Naive B cell (primary cell): ENCODE measurements around the gene PTPA. TPM values are rescaled to one million over a fixed set of nuclear protein-coding genes. Genes with fewer than 3 reads are reported as not detected.
"Not testable (repeated sequence)": the region's sequence is repeated elsewhere in the genome, so short reads cannot be mapped to it uniquely, and the experiment has no call there.

ENCODE experiments used
- ATAC-seq, 2 donors: fragments of 150-1000 bp; cut with Tn5 transposase; 2 replicates each; pipeline ENCODE4 v1.10.0; 2021; ENCODE audit warnings: low read depth in 2 of 2, mild to moderate bottlenecking in 2 of 2, moderate library complexity in 2 of 2
- DNase-seq: peaks from one replicate; pipeline ENCODE4 v3.0.0; 2022
- H3K27ac Mint-ChIP-seq, 6 donors: one replicate each; pipeline ENCODE4 v1.8.0; 2020 to 2022; ENCODE audit warnings: mild to moderate bottlenecking in 6 of 6, mixed read lengths in 6 of 6, moderate library complexity in 5 of 6, inconsistent platforms in 2 of 6
- H3K27me3 Mint-ChIP-seq, 3 donors: one replicate each; pipeline ENCODE4 v1.8.0; 2021 to 2022; ENCODE audit warnings: mixed read lengths in 3 of 3, mild to moderate bottlenecking in 1 of 3
- H3K36me3 Mint-ChIP-seq, 2 donors: one replicate each; pipeline ENCODE4 v1.8.0; 2020 to 2022; ENCODE audit warnings: mixed read lengths in 2 of 2, inconsistent platforms in 1 of 2, mild to moderate bottlenecking in 1 of 2
- H3K4me1 Mint-ChIP-seq, 3 donors: one replicate each; pipeline ENCODE4 v1.8.0; 2020 to 2022; ENCODE audit warnings: mixed read lengths in 3 of 3, inconsistent platforms in 1 of 3, mild to moderate bottlenecking in 1 of 3, moderate library complexity in 1 of 3
- H3K4me3 Mint-ChIP-seq, 8 donors: one replicate each; pipeline ENCODE4 v1.8.0; 2020 to 2022; ENCODE audit warnings: mild to moderate bottlenecking in 8 of 8, mixed read lengths in 8 of 8, moderate library complexity in 8 of 8, inconsistent platforms in 2 of 8
- H3K9me3 Mint-ChIP-seq, 7 donors: one replicate each; pipeline ENCODE4 v1.8.0; 2020 to 2022; ENCODE audit warnings: mixed read lengths in 7 of 7, mild to moderate bottlenecking in 5 of 7, inconsistent platforms in 2 of 7, moderate library complexity in 1 of 7
- polyA plus RNA-seq, 6 donors: library from polyadenylated mRNA; unstranded; fragments of 300-500 nt; fragmentation: Illumina TruSeq; gene quantifications; one replicate each; pipeline ENCODE4 v1.2.3, GENCODE V29; 2021; ENCODE audit warnings: low read depth in 6 of 6

PTPA gene
- polyA plus RNA-seq, 6 donors from 2014 or later = 8.1 to 18.0 (median 13.5) TPM

DNA sequence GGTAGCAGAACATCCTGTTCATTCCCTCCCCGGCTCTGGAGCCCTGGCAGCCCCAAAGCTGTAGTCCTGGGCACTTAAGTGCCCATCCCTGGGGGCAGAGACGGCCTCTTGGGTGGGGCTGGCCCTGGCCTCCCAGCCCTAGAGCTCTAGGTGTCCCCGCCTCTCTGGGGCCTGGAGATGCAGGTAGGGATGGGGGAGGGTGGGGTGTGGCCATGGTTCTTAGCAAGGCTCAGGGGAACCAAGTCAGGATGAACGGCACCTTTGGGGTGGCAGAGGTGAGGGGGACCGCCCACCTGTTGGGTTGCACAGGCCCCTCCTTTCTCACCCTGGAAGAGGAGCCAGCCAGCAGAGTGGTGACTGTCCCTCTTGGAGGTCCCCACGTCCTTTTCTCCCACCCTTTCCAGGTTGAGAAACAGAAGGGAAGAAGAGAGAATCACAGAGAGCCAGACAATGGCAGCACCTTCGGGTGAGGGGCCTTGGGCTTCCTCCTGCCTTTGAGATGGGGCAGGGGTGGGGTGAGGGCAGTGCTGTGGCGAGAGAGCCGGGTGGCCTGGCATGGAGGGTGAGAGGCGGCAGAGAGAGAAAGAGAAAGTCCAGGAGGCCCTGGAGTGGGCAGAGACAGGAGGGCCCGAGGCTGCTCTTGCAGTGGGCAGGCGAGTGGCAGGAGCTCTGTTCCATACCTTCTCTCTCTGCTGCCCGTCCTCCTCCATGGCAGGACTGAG lies 3.0 kb upstream of the PTPA start:
- Mint-ChIP-seq H3K9me3 (peaks cover 0 to 2% (median 0%) of the 10 kb centered on the region in 7 donors), H3K4me1 (peaks cover 11 to 24% (median 16%) of the 10 kb centered on the region in 3 donors), H3K4me3 (peak overlapping the region in 3 of 8 donors; percentile 79 to 97 (median 87)), H3K27me3 (no peaks in the 10 kb centered on the region), H3K27ac (no peak overlapping the region), H3K36me3 (no peaks in the 10 kb centered on the region)
- DNase-seq (no peak), ATAC-seq (no peak)

DNA sequence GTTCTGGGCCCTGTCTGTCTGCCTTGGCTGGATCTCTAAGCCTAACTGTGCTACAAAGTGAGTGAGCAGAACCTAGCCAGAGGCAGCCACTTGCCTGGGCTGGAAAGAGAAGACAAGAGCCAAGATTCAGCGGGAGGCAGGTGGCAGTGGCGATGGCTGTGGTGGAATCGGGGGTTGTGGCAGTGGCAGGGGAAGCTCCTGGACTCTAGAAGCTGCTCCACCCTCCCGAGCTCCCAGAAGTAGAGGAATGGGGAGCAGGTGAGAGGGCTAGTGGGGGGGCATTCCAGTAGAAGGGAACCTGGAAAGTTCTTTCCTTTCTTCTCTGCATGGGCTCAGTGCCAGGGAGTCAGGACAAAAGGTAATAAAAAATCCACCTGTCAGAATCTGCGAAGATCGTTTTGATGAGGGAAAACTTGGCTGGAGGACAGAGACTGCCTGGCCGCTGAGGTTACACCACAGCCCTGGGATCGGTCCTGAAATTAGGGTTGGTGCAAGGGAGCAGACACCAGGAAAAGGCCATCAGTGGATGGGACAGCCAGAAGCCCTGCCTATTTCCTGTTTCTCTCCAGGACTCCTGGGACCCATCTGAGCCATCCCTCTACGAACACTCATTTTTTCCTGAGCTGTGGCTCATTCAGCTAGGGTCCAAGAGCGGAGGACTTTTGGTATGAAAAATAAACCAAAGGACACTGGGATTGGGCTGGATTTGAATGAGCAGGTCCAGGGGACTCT lies 2.2 kb upstream of the PTPA start:
- Mint-ChIP-seq H3K27me3 (no peaks in the 10 kb centered on the region), H3K36me3 (no peaks in the 10 kb centered on the region), H3K4me3 (peak overlapping the region; percentile 51 to 97 (median 87)), H3K27ac (peak overlapping the region in 1 of 6 donors; percentile 86), H3K9me3 (no peaks in the 10 kb centered on the region), H3K4me1 (peaks cover 11 to 27% (median 23%) of the 10 kb centered on the region in 3 donors)
- no peak for ATAC-seq
- no peak for DNase-seq

- peak overlapping the region in 1 of 6 donors; percentile 44 for H3K27ac Mint-ChIP-seq
- H3K9me3 Mint-ChIP-seq = no peaks in the 10 kb centered on the region
- no peaks in the 10 kb centered on the region for H3K27me3 Mint-ChIP-seq
- ATAC-seq (no peak), DNase-seq (peak; percentile 11)
- no peaks in the 10 kb centered on the region for H3K36me3 Mint-ChIP-seq
- peaks cover 11 to 30% (median 26%) of the 10 kb centered on the region in 3 donors for H3K4me1 Mint-ChIP-seq
- H3K4me3 Mint-ChIP-seq = peak overlapping the region; percentile 72 to 97 (median 87)
Observed at GRCh38 chr9:129109537-129109903, 1.7 kb upstream of the PTPA start.

- peak overlapping the region in 3 of 6 donors; percentile 44 to 88 (median 44) for H3K27ac Mint-ChIP-seq
- H3K27me3 Mint-ChIP-seq = no peaks in the 10 kb centered on the region
- peak overlapping the region; percentile 29 to 97 (median 94) for H3K4me3 Mint-ChIP-seq
Observed at GRCh38 chr9:129109952-129110739, 1.1 kb upstream of the PTPA start.

GRCh38 chr9:129111528-129112151 lies 425 bp downstream of the PTPA start:
- ATAC-seq = peak; percentile 1 to 2

More at GRCh38 chr9:129109952-129110739, 1.1 kb upstream of the PTPA start:
- Mint-ChIP-seq H3K4me1 (peaks cover 11 to 36% (median 32%) of the 10 kb centered on the region in 3 donors), H3K36me3 (no peaks in the 10 kb centered on the region), H3K9me3 (no peaks in the 10 kb centered on the region)
- ATAC-seq (no peak), DNase-seq (no peak)

GRCh38 chr9:129112526-129112925 lies 1.3 kb downstream of the PTPA start:
- not testable (repeated sequence) for H3K27me3 Mint-ChIP-seq, DNase-seq, ATAC-seq, H3K36me3 Mint-ChIP-seq, H3K9me3 Mint-ChIP-seq
- Mint-ChIP-seq H3K27ac (peak overlapping the region in 1 of 6 donors; percentile 88), H3K4me1 (peaks cover 11 to 37% (median 36%) of the 10 kb centered on the region in 3 donors), H3K4me3 (peak overlapping the region; percentile 87 to 98 (median 96))

More at GRCh38 chr9:129111528-129112151, 425 bp downstream of the PTPA start:
- Mint-ChIP-seq H3K9me3 (no peaks in the 10 kb centered on the region), H3K27me3 (no peaks in the 10 kb centered on the region), H3K36me3 (no peaks in the 10 kb centered on the region), H3K4me1 (peaks cover 11 to 36% (median 35%) of the 10 kb centered on the region in 3 donors), H3K4me3 (peak overlapping the region; percentile 87 to 98 (median 96)), H3K27ac (peak overlapping the region; percentile 58 to 97 (median 88))
- DNase-seq = peak; percentile 21

DNA sequence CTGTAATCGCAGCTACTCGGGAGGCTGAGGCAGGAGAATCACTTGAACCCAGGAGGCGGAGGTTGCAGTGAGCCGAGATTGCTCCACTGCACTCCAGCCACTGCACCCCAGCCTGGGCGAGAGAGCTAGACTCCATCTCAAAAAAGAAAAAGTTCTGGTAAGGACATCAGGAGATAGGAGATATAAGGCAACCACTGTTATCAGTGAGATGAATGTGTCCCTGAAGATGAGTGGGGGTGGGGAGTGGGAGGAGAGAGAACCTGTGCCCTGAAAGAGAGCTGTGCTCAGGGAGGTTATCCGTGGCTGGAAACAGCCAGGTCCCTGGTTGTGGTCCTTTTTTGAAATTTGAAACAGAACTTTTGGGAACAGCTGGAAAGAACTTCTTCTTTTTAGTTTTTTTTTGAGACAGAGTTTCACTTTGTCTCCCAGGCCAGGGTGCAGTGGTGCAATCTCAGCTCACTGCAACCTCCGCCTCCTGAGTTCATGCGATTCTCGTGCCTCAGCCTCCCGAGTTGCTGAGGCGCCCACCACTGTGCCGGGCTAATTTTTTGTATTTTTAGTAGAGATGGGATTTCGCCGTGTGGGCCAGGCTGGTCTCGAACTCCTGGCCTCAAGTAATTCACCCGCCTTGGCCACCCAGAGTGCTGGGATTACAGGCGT lies 2.6 kb downstream of the PTPA start:
- Mint-ChIP-seq H3K4me3 (peak overlapping the region in 4 of 8 donors; percentile 25 to 97 (median 54)), H3K36me3 (no peaks in the 10 kb centered on the region), H3K4me1 (peaks cover 11 to 40% (median 32%) of the 10 kb centered on the region in 3 donors), H3K9me3 (no peaks in the 10 kb centered on the region), H3K27me3 (no peaks in the 10 kb centered on the region), H3K27ac (peak overlapping the region in 1 of 6 donors; percentile 32)
- DNase-seq = no peak
- ATAC-seq = no peak

DNA sequence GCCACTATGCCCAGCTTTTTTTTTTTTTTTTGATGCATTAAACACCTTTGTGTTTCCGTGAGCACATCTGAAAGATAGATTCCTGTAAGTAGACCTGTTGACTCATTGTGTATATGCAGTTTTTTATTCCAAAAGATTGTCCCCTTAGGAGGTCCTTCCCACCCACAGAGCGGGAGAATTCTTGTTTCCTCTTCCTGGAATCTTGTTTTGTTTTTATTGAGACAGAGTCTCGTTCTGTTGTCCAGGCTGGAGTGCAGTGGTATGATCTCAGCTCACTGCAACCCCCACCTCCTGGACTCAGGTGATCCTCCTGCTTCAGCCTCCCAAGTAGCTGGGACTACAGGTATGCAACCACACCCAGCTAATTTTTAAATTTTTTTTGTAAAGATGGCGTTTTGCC lies 7.6 kb downstream of the PTPA start:
- no peak overlapping the region for H3K27ac Mint-ChIP-seq
- no peaks in the 10 kb centered on the region for H3K9me3 Mint-ChIP-seq
- no peaks in the 10 kb centered on the region for H3K27me3 Mint-ChIP-seq
- H3K36me3 Mint-ChIP-seq = peaks cover 5 to 7% of the 10 kb centered on the region in 2 donors
- ATAC-seq (no peak), DNase-seq (no peak)
- no peak overlapping the region for H3K4me3 Mint-ChIP-seq
- H3K4me1 Mint-ChIP-seq = peaks cover 0 to 37% (median 11%) of the 10 kb centered on the region in 3 donors

DNA sequence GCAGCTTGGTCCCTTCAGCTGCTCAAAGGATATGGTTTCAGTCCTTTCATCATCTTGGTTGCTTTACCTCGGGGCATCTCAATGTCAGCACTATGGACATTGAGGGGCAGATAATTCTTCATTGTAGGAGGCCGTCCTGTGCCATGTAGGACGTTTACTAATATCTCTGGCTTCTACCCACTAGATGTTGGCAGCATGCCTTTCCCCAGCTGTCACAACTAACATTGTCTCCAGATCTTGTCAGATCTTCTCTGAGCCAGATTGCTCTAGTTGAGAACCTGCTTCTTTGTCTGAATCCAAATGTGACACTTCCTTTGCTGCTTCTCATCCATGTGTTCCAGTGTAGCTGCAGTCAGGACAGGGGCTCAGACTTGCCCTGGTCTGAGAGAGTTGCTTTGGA lies 10.3 kb downstream of the PTPA start:
- no peak overlapping the region for H3K4me3 Mint-ChIP-seq
- no peaks in the 10 kb centered on the region for H3K27me3 Mint-ChIP-seq
- ATAC-seq = no peak
- H3K36me3 Mint-ChIP-seq = peaks cover 7 to 8% of the 10 kb centered on the region in 2 donors
- no peaks in the 10 kb centered on the region for H3K9me3 Mint-ChIP-seq
- peaks cover 0 to 23% (median 0%) of the 10 kb centered on the region in 3 donors for H3K4me1 Mint-ChIP-seq
- DNase-seq = no peak
- H3K27ac Mint-ChIP-seq = peak overlapping the region in 2 of 6 donors; percentile 28 to 65

- Mint-ChIP-seq H3K4me1 (peaks cover 0 to 21% (median 0%) of the 10 kb centered on the region in 3 donors), H3K27me3 (no peaks in the 10 kb centered on the region), H3K36me3 (peaks cover 7 to 8% of the 10 kb centered on the region in 2 donors), H3K4me3 (no peak overlapping the region), H3K9me3 (no peaks in the 10 kb centered on the region), H3K27ac (no peak overlapping the region)
- no peak for DNase-seq
- ATAC-seq = no peak
Observed at GRCh38 chr9:129122133-129122532, 10.9 kb downstream of the PTPA start.

GRCh38 chr9:129122976-129123375 lies 11.8 kb downstream of the PTPA start:
- H3K4me1 Mint-ChIP-seq = peaks cover 0 to 18% (median 0%) of the 10 kb centered on the region in 3 donors
- not testable (repeated sequence) for ATAC-seq, H3K27me3 Mint-ChIP-seq, DNase-seq, H3K9me3 Mint-ChIP-seq, H3K36me3 Mint-ChIP-seq, H3K27ac Mint-ChIP-seq, H3K4me3 Mint-ChIP-seq

DNA sequence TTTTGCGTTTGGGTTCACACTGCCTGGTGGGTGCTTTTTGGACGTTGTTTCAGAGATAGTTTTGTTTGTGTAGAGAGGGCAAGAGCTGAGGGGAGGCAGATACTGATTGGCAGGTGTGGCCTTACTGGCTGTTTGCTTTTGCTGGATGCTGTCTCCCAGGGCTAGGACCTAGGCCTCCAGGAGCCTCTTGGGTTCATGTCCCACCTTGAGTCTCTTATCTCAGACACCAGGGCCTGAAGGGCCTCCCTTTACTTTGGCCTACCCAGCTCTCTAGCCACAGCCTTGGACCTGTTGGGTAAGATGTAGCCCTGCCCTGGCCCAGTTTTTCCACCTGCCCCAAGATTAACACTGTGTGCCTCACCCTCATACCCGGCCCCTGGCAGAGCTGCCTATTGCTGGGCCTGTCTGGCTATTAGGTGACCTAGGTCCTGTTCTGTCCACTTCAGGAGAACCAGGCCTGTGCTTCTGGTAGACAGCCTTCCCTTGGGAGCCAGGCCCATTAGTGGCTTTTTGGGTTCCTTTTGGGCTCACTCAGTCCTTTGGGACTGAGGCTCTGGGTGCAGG lies 13.4 kb downstream of the PTPA start:
- Mint-ChIP-seq H3K4me3 (no peak overlapping the region), H3K27ac (no peak overlapping the region), H3K9me3 (no peaks in the 10 kb centered on the region), H3K4me1 (peaks cover 0 to 14% (median 0%) of the 10 kb centered on the region in 3 donors), H3K27me3 (no peaks in the 10 kb centered on the region), H3K36me3 (peaks cover 7 to 8% of the 10 kb centered on the region in 2 donors)
- ATAC-seq (no peak), DNase-seq (no peak)
